Astrocyte of the cerebellum (primary cell): ENCODE results near the gene RMND1.
"Not testable (repeated sequence)": the region's sequence is repeated elsewhere in the genome, so short reads cannot be mapped to it uniquely, and the experiment has no call there.

Experiments used
- DNase-seq: peaks from one replicate; pipeline ENCODE4 v3.0.0-alpha.2; 2011; ENCODE audit warnings: low read depth
- H3K4me3 ChIP-seq: 2 replicates; pipeline ENCODE4 v1.5.1; 2011; ENCODE audit warnings: mild to moderate bottlenecking, low read depth, low read length, moderate library complexity
- CTCF ChIP-seq: IDR thresholded peaks from 2 replicates; pipeline ENCODE4 v1.5.1; 2012; ENCODE audit warnings: low read length, low read depth, moderate library complexity, mild to moderate bottlenecking; ENCODE audit errors: missing control alignments
- in situ Hi-C: cut with HindIII; loops from 2 replicates; pipeline ENCODE4 v1.10.0; 2017; ENCODE audit warnings: low sequenced_read_pairs

RMND1 gene

GRCh38 chr6:151357758-151358436 is 94.0 kb downstream of the RMND1 start:
- H3K4me3 ChIP-seq: no peak overlapping the region
- in situ Hi-C loops: no loop called here
- DNase-seq: no peak
- TF ChIP-seq CTCF: no peak

DNA sequence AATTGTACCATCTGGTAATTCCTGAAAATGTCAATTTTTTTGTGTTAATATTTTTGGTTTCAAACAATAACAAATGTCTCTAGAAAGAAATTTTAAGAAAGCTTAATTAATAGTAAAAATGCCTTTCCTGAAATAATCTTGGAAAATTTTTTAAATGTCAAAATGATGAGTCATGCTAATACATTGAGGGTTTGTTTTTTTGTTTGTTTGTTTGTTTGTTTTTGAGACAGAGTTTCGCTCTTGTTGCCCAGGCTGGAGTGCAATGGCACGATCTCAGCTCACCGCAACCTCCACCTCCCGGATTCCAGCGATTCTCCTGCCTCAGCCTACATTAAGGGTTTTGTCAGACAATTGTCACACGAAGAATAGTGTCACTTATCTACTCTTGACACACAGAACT is 94.9 kb downstream of the RMND1 start:
- H3K4me3 ChIP-seq, DNase-seq, in situ Hi-C loops: not testable (repeated sequence)
